OCI-LY1 (cell line): ENCODE measurements around the gene ST6GAL1.
A peak's percentile ranks its signal among the peaks of the same experiment; 100 is the strongest.

Source experiments
- H2AFZ ChIP-seq: fragments of 200-600 bp; sonication (generic), shearing (Covaris generic); 2 replicates; pipeline ENCODE4 v1.6.0; 2014; ENCODE audit warnings: antibody characterized with exemption, mild to moderate bottlenecking, low read length
- H3F3A ChIP-seq: fragments of 200-600 bp; sonication (generic), shearing (Covaris generic); 2 replicates; pipeline ENCODE4 v1.6.0; 2014; ENCODE audit warnings: mild to moderate bottlenecking, antibody characterized with exemption, low read length, moderate library complexity; ENCODE audit not compliant: insufficient read depth
- H3K27ac ChIP-seq: fragments of 200-600 bp; sonication (generic); 2 replicates; pipeline ENCODE4 v1.5.1; 2014; ENCODE audit warnings: low read length, mixed run types, mild to moderate bottlenecking, low read depth; ENCODE audit not compliant: poor library complexity, severe bottlenecking
- H3K27me3 ChIP-seq: fragments of 200-600 bp; sonication (generic); 2 replicates; pipeline ENCODE4 v1.6.0; 2014; ENCODE audit warnings: antibody characterized with exemption, mild to moderate bottlenecking, low read length, moderate library complexity; ENCODE audit not compliant: insufficient read depth
- H3K36me3 ChIP-seq: fragments of 200-600 bp; sonication (generic); 2 replicates; pipeline ENCODE4 v1.6.1; 2014; ENCODE audit warnings: mild to moderate bottlenecking, antibody characterized with exemption, low read length, moderate library complexity, mixed read lengths; ENCODE audit not compliant: insufficient read depth
- H3K4me1 ChIP-seq: fragments of 200-600 bp; sonication (generic); 2 replicates; pipeline ENCODE4 v1.5.1; 2014; ENCODE audit warnings: mild to moderate bottlenecking, low read length, moderate library complexity; ENCODE audit not compliant: insufficient read depth, severe bottlenecking
- H3K4me2 ChIP-seq: fragments of 200-600 bp; sonication (generic), shearing (Covaris generic); 2 replicates; pipeline ENCODE4 v1.6.1; 2014; ENCODE audit warnings: low read length
- H3K4me3 ChIP-seq: fragments of 200-600 bp; sonication (generic); 2 replicates; pipeline ENCODE4 v1.5.1; 2014; ENCODE audit warnings: low read length, low read depth, mild to moderate bottlenecking, mixed read lengths; ENCODE audit not compliant: poor library complexity, severe bottlenecking
- H3K79me2 ChIP-seq: fragments of 200-600 bp; shearing (Covaris generic); 2 replicates; pipeline ENCODE4 v1.6.1; 2016; ENCODE audit warnings: mixed run types, low read length, mixed read lengths; ENCODE audit not compliant: insufficient read depth
- H3K9ac ChIP-seq: fragments of 200-600 bp; sonication (generic), shearing (Covaris generic); 2 replicates; pipeline ENCODE4 v1.6.1; 2014; ENCODE audit warnings: mild to moderate bottlenecking, low read length, mixed read lengths
- H3K9me2 ChIP-seq: fragments of 200-600 bp; sonication (generic), shearing (Covaris generic); 2 replicates; pipeline ENCODE4 v1.6.1; 2014; ENCODE audit warnings: low read depth, mild to moderate bottlenecking, low read length, mixed read lengths
- H3K9me3 ChIP-seq: fragments of 200-600 bp; shearing (Covaris generic); 2 replicates; pipeline ENCODE4 v1.6.1; 2014; ENCODE audit warnings: low read length, mixed read lengths
- H4K20me1 ChIP-seq: fragments of 200-600 bp; sonication (generic), shearing (Covaris generic); 2 replicates; pipeline ENCODE4 v1.6.0; 2016; ENCODE audit warnings: mild to moderate bottlenecking, low read length; ENCODE audit not compliant: insufficient read depth
- EZH2 ChIP-seq: fragments of 200-600 bp; sonication (generic), shearing (Covaris generic); IDR thresholded peaks from 2 replicates; pipeline ENCODE4 v1.8.0; 2017; ENCODE audit warnings: borderline replicate concordance, mixed run types, mild to moderate bottlenecking, antibody characterized with exemption, low read length, moderate library complexity, mixed read lengths
- TF ChIP-seq, protein P1 (sequence below): fragments of 200-600 bp; sonication (generic), shearing (Covaris generic); IDR thresholded peaks from 2 replicates; pipeline ENCODE4 v1.5.1; 2017; ENCODE audit warnings: mild to moderate bottlenecking, antibody characterized with exemption, low read length, moderate library complexity, mixed read lengths

The ST6GAL1 gene

GRCh38 chr3:186938716-186939115, 8.4 kb downstream of the ST6GAL1 start:
- H3K4me2 ChIP-seq = peak overlapping the region; percentile 11
- H3K9ac ChIP-seq = no peak overlapping the region; the same call in 1 of the 2 replicates
- TF ChIP-seq, protein P1, sequence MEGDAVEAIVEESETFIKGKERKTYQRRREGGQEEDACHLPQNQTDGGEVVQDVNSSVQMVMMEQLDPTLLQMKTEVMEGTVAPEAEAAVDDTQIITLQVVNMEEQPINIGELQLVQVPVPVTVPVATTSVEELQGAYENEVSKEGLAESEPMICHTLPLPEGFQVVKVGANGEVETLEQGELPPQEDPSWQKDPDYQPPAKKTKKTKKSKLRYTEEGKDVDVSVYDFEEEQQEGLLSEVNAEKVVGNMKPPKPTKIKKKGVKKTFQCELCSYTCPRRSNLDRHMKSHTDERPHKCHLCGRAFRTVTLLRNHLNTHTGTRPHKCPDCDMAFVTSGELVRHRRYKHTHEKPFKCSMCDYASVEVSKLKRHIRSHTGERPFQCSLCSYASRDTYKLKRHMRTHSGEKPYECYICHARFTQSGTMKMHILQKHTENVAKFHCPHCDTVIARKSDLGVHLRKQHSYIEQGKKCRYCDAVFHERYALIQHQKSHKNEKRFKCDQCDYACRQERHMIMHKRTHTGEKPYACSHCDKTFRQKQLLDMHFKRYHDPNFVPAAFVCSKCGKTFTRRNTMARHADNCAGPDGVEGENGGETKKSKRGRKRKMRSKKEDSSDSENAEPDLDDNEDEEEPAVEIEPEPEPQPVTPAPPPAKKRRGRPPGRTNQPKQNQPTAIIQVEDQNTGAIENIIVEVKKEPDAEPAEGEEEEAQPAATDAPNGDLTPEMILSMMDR = no peak
- no peak for TF ChIP-seq EZH2
- no peak overlapping the region for H2AFZ ChIP-seq
- H4K20me1 ChIP-seq = no peaks in the 10 kb centered on the region
- peaks cover 79% of the 10 kb centered on the region for H3K79me2 ChIP-seq
- peak overlapping the region; percentile 59 for H3K27ac ChIP-seq
- H3F3A ChIP-seq = no peaks in the 10 kb centered on the region
- peaks cover 58% of the 10 kb centered on the region for H3K36me3 ChIP-seq
- no peaks in the 10 kb centered on the region for H3K27me3 ChIP-seq
- H3K4me3 ChIP-seq = no peak overlapping the region
- H3K9me3 ChIP-seq = no peaks in the 10 kb centered on the region
- H3K9me2 ChIP-seq = no peaks in the 10 kb centered on the region
- peaks cover 69% of the 10 kb centered on the region for H3K4me1 ChIP-seq

DNA sequence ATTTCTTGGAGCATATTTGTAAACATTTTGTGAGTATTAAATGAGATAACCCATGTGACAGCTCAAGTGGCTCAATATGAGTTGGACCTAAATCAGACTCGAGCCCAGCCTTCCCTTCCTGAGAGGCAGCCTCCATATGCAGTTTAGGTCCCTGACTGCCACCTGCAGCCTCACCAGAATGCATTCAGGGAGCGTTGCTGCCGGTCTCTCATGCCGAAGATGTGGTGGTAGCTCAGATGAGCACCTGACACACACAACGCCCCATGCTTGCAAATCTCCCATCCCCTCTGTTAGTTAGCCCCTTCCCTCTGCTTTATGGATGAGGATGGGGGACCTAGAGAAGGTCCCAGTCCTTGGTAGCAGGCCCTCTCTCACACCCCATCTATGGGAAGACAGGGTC, 9.2 kb downstream of the ST6GAL1 start:
- peaks cover 75% of the 10 kb centered on the region for H3K79me2 ChIP-seq
- peak overlapping the region; percentile 33; the same call in 1 of the 2 replicates for H3K9ac ChIP-seq
- no peaks in the 10 kb centered on the region for H3F3A ChIP-seq
- H3K4me3 ChIP-seq = peak overlapping the region; percentile 4
- H3K4me2 ChIP-seq = peak overlapping the region; percentile 35
- no peaks in the 10 kb centered on the region for H3K9me3 ChIP-seq
- TF ChIP-seq, protein P1 = peak; percentile 48; the same call in 1 of the 2 replicates
- TF ChIP-seq EZH2 = no peak
- no peaks in the 10 kb centered on the region for H3K9me2 ChIP-seq
- H3K27ac ChIP-seq = peak overlapping the region; percentile 59
- H3K4me1 ChIP-seq = peaks cover 64% of the 10 kb centered on the region
- H4K20me1 ChIP-seq = no peaks in the 10 kb centered on the region
- H3K36me3 ChIP-seq = peaks cover 59% of the 10 kb centered on the region
- no peak overlapping the region for H2AFZ ChIP-seq
- H3K27me3 ChIP-seq = no peaks in the 10 kb centered on the region

GRCh38 chr3:186940967-186941366, 10.6 kb downstream of the ST6GAL1 start:
- H3K27ac ChIP-seq = peak overlapping the region; percentile 59
- H3K9ac ChIP-seq = peak overlapping the region; percentile 37; the same call in 1 of the 2 replicates
- H3K36me3 ChIP-seq = peaks cover 57% of the 10 kb centered on the region
- H3K79me2 ChIP-seq = peaks cover 67% of the 10 kb centered on the region
- peaks cover 69% of the 10 kb centered on the region for H3K4me1 ChIP-seq
- no peak for TF ChIP-seq EZH2
- H3K9me3 ChIP-seq = no peaks in the 10 kb centered on the region
- no peak overlapping the region for H2AFZ ChIP-seq
- no peaks in the 10 kb centered on the region for H3K9me2 ChIP-seq
- peak overlapping the region; percentile 35; the same call in 1 of the 2 replicates for H3K4me2 ChIP-seq
- no peaks in the 10 kb centered on the region for H3K27me3 ChIP-seq
- no peaks in the 10 kb centered on the region for H4K20me1 ChIP-seq
- no peaks in the 10 kb centered on the region for H3F3A ChIP-seq
- H3K4me3 ChIP-seq = no peak overlapping the region

GRCh38 chr3:186942168-186942567, 11.8 kb downstream of the ST6GAL1 start:
- Histone ChIP-seq H3K4me1 (peaks cover 69% of the 10 kb centered on the region), H3K9me3 (no peaks in the 10 kb centered on the region), H3F3A (no peaks in the 10 kb centered on the region), H3K9ac (no peak overlapping the region), H3K79me2 (peaks cover 58% of the 10 kb centered on the region), H3K36me3 (peaks cover 49% of the 10 kb centered on the region), H3K27me3 (no peaks in the 10 kb centered on the region), H4K20me1 (no peaks in the 10 kb centered on the region), H3K9me2 (no peaks in the 10 kb centered on the region), H2AFZ (no peak overlapping the region), H3K4me3 (no peak overlapping the region), H3K27ac (peak overlapping the region; percentile 12), H3K4me2 (no peak overlapping the region)
- no peak for TF ChIP-seq EZH2
- TF ChIP-seq, protein P1 = no peak
